ENCODE results near the gene MCHR1. TPM values are rescaled to one million over a fixed set of nuclear protein-coding genes. Genes with fewer than 3 reads are reported as not detected.

The MCHR1 gene
- total and polyA plus RNA-seq, 9 of the 15 experiments (the other 6 are each of a cell fraction or from before 2014, with no cell fraction given): 0.03 to 0.50 TPM; not detected in 7

- TF ChIP-seq NR2C2 (CRISPR knock-in tag; IDR thresholded peaks at IDR 0.05) (no peak), NR2C2 (tag; IDR thresholded peaks at IDR 0.05) (peak; percentile 64; the same call in 1 of the 2 replicates), ZNF512 (tag; IDR thresholded peaks at IDR 0.05) (no peak), PTTG1 (tag; IDR thresholded peaks at IDR 0.05; ENCODE audit: low read depth) (no peak), FOXO4 (CRISPR knock-in tag; IDR thresholded peaks at IDR 0.05) (no peak), BRCA1 (IDR thresholded peaks at IDR 0.05) (no peak), BRCA1 (CRISPR knock-in tag; IDR thresholded peaks at IDR 0.05) (no peak), ARHGAP35 (IDR thresholded peaks at IDR 0.05; ENCODE audit: partially characterized antibody) (no peak), ATF1 (CRISPR knock-in tag; IDR thresholded peaks at IDR 0.05) (no peak), ATF1 (tag; IDR thresholded peaks at IDR 0.05) (peak; percentile 93), JUN (IDR thresholded peaks at IDR 0.05; ENCODE audit: borderline replicate concordance, low read depth, low read length) (peak; percentile 54), JUN (CRISPR knock-in tag; IDR thresholded peaks at IDR 0.05; ENCODE audit: borderline replicate concordance) (no peak), BHLHE40 (IDR thresholded peaks at IDR 0.05; ENCODE audit: low read length) (peak; percentile 70; the same call in 1 of the 2 replicates), HCFC1 (IDR thresholded peaks at IDR 0.05; ENCODE audit: low read depth, low read length) (no peak), SIN3A (IDR thresholded peaks at IDR 0.05; ENCODE audit: borderline replicate concordance in 2 of 2, control insufficient read depth in 1 of 2, low read depth in 2 of 2, low read length in 2 of 2) (0 out of 4 replicates have a peak, but pooled peaks of 1 of the 2 experiments have one; percentile 27)
- TF ChIP-seq, protein P1, sequence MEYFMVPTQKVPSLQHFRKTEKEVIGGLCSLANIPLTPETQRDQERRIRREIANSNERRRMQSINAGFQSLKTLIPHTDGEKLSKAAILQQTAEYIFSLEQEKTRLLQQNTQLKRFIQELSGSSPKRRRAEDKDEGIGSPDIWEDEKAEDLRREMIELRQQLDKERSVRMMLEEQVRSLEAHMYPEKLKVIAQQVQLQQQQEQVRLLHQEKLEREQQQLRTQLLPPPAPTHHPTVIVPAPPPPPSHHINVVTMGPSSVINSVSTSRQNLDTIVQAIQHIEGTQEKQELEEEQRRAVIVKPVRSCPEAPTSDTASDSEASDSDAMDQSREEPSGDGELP (CRISPR knock-in tag; IDR thresholded peaks at IDR 0.05; ENCODE audit: borderline replicate concordance): peak; percentile 80; the same call in 1 of the 2 replicates
Observed at GRCh38 chr22:40651563-40652501, 27.5 kb upstream of the MCHR1 start (continued).

Measured in K562 (cell line).